Mucosa of rectum (tissue), 2 donors: ENCODE results near the gene PGA3.
"Not testable (repeated sequence)": the region's sequence is repeated elsewhere in the genome, so short reads cannot be mapped to it uniquely, and the experiment has no call there.

ENCODE experiments used
- H3K27ac ChIP-seq, 2 donors: one replicate each; pipeline ENCODE4 v1.7.0; 2013; ENCODE audit warnings: inconsistent platforms in 2 of 2, low read depth in 2 of 2, low read length in 2 of 2
- H3K27me3 ChIP-seq, 2 donors: one replicate each; pipeline ENCODE4 v1.7.0; 2013; ENCODE audit warnings: low read length in 2 of 2; ENCODE audit not compliant: control insufficient read depth in 2 of 2, insufficient read depth in 2 of 2
- H3K36me3 ChIP-seq, 2 donors: one replicate each; pipeline ENCODE4 v1.7.0; 2013; ENCODE audit warnings: low read length in 2 of 2; ENCODE audit not compliant: control insufficient read depth in 2 of 2, insufficient read depth in 2 of 2
- H3K4me1 ChIP-seq, 2 donors: one replicate each; pipeline ENCODE4 v1.7.0; 2013; ENCODE audit warnings: low read length in 2 of 2, mild to moderate bottlenecking in 1 of 2; ENCODE audit not compliant: control insufficient read depth in 2 of 2, insufficient read depth in 2 of 2
- H3K4me3 ChIP-seq, 2 donors: one replicate each; pipeline ENCODE4 v1.7.0; 2013; ENCODE audit warnings: low read length in 2 of 2
- H3K9ac ChIP-seq, 2 donors: one replicate each; pipeline ENCODE4 v1.7.0; 2013; ENCODE audit warnings: low read length in 2 of 2, low read depth in 1 of 2, mild to moderate bottlenecking in 1 of 2
- H3K9me3 ChIP-seq, 2 donors: one replicate each; pipeline ENCODE4 v1.7.0; 2013; ENCODE audit warnings: low read length in 2 of 2; ENCODE audit not compliant: control insufficient read depth in 2 of 2
- donor health status: healthy.
- donor health status: Normal muscosa, but diverticular disease.

PGA3 gene

GRCh38 chr11:61171907-61172306 is 31.4 kb upstream of the PGA3 start:
- Histone ChIP-seq H3K9me3 (no peaks in the 10 kb centered on the region), H3K36me3 (no peaks in the 10 kb centered on the region), H3K27me3 (no peaks in the 10 kb centered on the region), H3K4me1 (no peaks in the 10 kb centered on the region), H3K27ac (no peak overlapping the region), H3K9ac (no peak overlapping the region), H3K4me3 (no peak overlapping the region)

- H3K27me3 ChIP-seq = no peaks in the 10 kb centered on the region
- H3K4me3 ChIP-seq = no peak overlapping the region
- no peaks in the 10 kb centered on the region for H3K36me3 ChIP-seq
- H3K27ac ChIP-seq = no peak overlapping the region
- H3K4me1 ChIP-seq = no peaks in the 10 kb centered on the region
- no peak overlapping the region for H3K9ac ChIP-seq
- no peaks in the 10 kb centered on the region for H3K9me3 ChIP-seq
These were observed 31.0 kb upstream of the PGA3 start for GRCh38 chr11:61172356-61172755.

- Histone ChIP-seq H3K36me3 (no peaks in the 10 kb centered on the region), H3K9me3 (no peaks in the 10 kb centered on the region), H3K9ac (no peak overlapping the region), H3K4me3 (no peak overlapping the region), H3K27me3 (no peaks in the 10 kb centered on the region), H3K4me1 (no peaks in the 10 kb centered on the region), H3K27ac (no peak overlapping the region)
These were observed 30.4 kb upstream of the PGA3 start for GRCh38 chr11:61172888-61173287.

GRCh38 chr11:61173456-61173855 is 29.9 kb upstream of the PGA3 start:
- H3K27me3 ChIP-seq = no peaks in the 10 kb centered on the region
- H3K27ac ChIP-seq = no peak overlapping the region

GRCh38 chr11:61174273-61174672 is 29.0 kb upstream of the PGA3 start:
- Histone ChIP-seq H3K4me3 (no peak overlapping the region), H3K27me3 (no peaks in the 10 kb centered on the region), H3K36me3 (no peaks in the 10 kb centered on the region), H3K9me3 (no peaks in the 10 kb centered on the region), H3K9ac (no peak overlapping the region), H3K4me1 (no peaks in the 10 kb centered on the region), H3K27ac (no peak overlapping the region)

More at GRCh38 chr11:61173456-61173855, 29.9 kb upstream of the PGA3 start:
- H3K9me3 ChIP-seq = no peaks in the 10 kb centered on the region
- H3K4me1 ChIP-seq = no peaks in the 10 kb centered on the region
- no peak overlapping the region for H3K9ac ChIP-seq
- no peaks in the 10 kb centered on the region for H3K36me3 ChIP-seq
- H3K4me3 ChIP-seq = no peak overlapping the region

- no peak overlapping the region for H3K9ac ChIP-seq
- no peaks in the 10 kb centered on the region for H3K9me3 ChIP-seq
- H3K36me3 ChIP-seq = no peaks in the 10 kb centered on the region
- no peaks in the 10 kb centered on the region for H3K4me1 ChIP-seq
- no peaks in the 10 kb centered on the region for H3K27me3 ChIP-seq
- H3K4me3 ChIP-seq = no peak overlapping the region
- no peak overlapping the region for H3K27ac ChIP-seq
These were observed 28.4 kb upstream of the PGA3 start for GRCh38 chr11:61174949-61175348.

- Histone ChIP-seq H3K9me3 (no peaks in the 10 kb centered on the region), H3K9ac (no peak overlapping the region), H3K4me1 (no peaks in the 10 kb centered on the region), H3K36me3 (no peaks in the 10 kb centered on the region), H3K27ac (no peak overlapping the region), H3K4me3 (no peak overlapping the region), H3K27me3 (no peaks in the 10 kb centered on the region)
These were observed 26.9 kb upstream of the PGA3 start for GRCh38 chr11:61176446-61176845.

- not testable (repeated sequence) for H3K9ac ChIP-seq
These were observed 23.1 kb upstream of the PGA3 start for GRCh38 chr11:61180205-61180604.

GRCh38 chr11:61181489-61181888 is 21.8 kb upstream of the PGA3 start:
- Histone ChIP-seq H3K27ac (no peak overlapping the region), H3K4me1 (no peaks in the 10 kb centered on the region), H3K4me3 (no peak overlapping the region), H3K9me3 (no peaks in the 10 kb centered on the region), H3K27me3 (no peaks in the 10 kb centered on the region), H3K36me3 (no peaks in the 10 kb centered on the region), H3K9ac (no peak overlapping the region)

More at GRCh38 chr11:61180205-61180604, 23.1 kb upstream of the PGA3 start:
- not testable (repeated sequence) for H3K36me3 ChIP-seq, H3K27me3 ChIP-seq, H3K4me1 ChIP-seq, H3K4me3 ChIP-seq, H3K9me3 ChIP-seq, H3K27ac ChIP-seq

GRCh38 chr11:61183645-61184044 is 19.7 kb upstream of the PGA3 start:
- Histone ChIP-seq H3K9ac (no peak overlapping the region), H3K27me3 (no peaks in the 10 kb centered on the region), H3K4me3 (no peak overlapping the region), H3K27ac (no peak overlapping the region), H3K36me3 (no peaks in the 10 kb centered on the region), H3K9me3 (no peaks in the 10 kb centered on the region), H3K4me1 (no peaks in the 10 kb centered on the region)

- Histone ChIP-seq H3K4me3 (no peak overlapping the region), H3K27me3 (no peaks in the 10 kb centered on the region), H3K27ac (no peak overlapping the region), H3K9ac (no peak overlapping the region), H3K4me1 (no peaks in the 10 kb centered on the region), H3K9me3 (no peaks in the 10 kb centered on the region), H3K36me3 (no peaks in the 10 kb centered on the region)
These were observed 16.8 kb upstream of the PGA3 start for GRCh38 chr11:61186504-61186903.
